ENCODE measurements around the gene SORBS2. TPM values are rescaled to one million over a fixed set of nuclear protein-coding genes. Genes with fewer than 3 reads are reported as not detected.

Gene SORBS2
- polyA plus RNA-seq, 2 of the 4 experiments (the other 2 are of a cell fraction) = 0.23 to 0.90 TPM

GRCh38 chr4:185846505-185847150 is 34.6 kb upstream of the SORBS2 start:
- TF ChIP-seq MYC (IDR thresholded peaks at IDR 0.05; ENCODE audit: borderline replicate concordance, low read length) (no peak), CHD4 (IDR thresholded peaks at IDR 0.05; ENCODE audit: borderline replicate concordance) (no peak), CTCF (IDR thresholded peaks at IDR 0.05) (no peak), TP53 (CRISPR knock-in tag; IDR thresholded peaks at IDR 0.05) (no peak), CBX2 (IDR thresholded peaks at IDR 0.05; ENCODE audit: borderline replicate concordance, low read depth) (no peak), ZFP36 (IDR thresholded peaks at IDR 0.05; ENCODE audit: borderline replicate concordance, partially characterized antibody) (no peak)
- Histone ChIP-seq H3K4me2 (peak overlapping the region; percentile 50), H3K27ac (peak overlapping the region; percentile 60 to 70; a peak in 5 of 6 replicates), H3K4me1 (peaks cover 15% of the 10 kb centered on the region), H3K4me3 (no peak overlapping the region), H3K9me3 (no peaks in the 10 kb centered on the region)
- ChIA-PET POLR2A (no interaction called here), CTCF (no interaction called here)
- no peak for DNase-seq (ENCODE audit: low read depth in 1 of 2, low spot score in 1 of 2)
- FAIRE-seq = no peak
- 84% methylated on average over 5 of the region's 5 CpGs for WGBS (ENCODE audit: missing lambda C conversion rate)
- no peak; a peak in 1 of 6 replicates for ATAC-seq

GRCh38 chr4:185845966-185846365 is 34.0 kb upstream of the SORBS2 start:
- WGBS (ENCODE audit: missing lambda C conversion rate) = 64% methylated on average over 3 of the region's 3 CpGs
- H3K9me3 ChIP-seq = no peaks in the 10 kb centered on the region
- H3K4me1 ChIP-seq = peaks cover 15% of the 10 kb centered on the region
- no peak overlapping the region for H3K4me2 ChIP-seq
- DNase-seq (ENCODE audit: low read depth in 1 of 2, low spot score in 1 of 2) (no peak), ATAC-seq (no peak), FAIRE-seq (no peak)
- ChIA-PET POLR2A (no interaction called here), CTCF (interaction anchor here (0.6 kb wide), 1 partner anchor 74 kb away, joined by 3 read pairs; no protein-coding TSS in a partner anchor)
- no peak for TF ChIP-seq NR3C1 (IDR thresholded peaks at IDR 0.05)
- TF ChIP-seq ZFP36 (IDR thresholded peaks at IDR 0.05; ENCODE audit: borderline replicate concordance, partially characterized antibody) = no peak
- TF ChIP-seq HOXB5 (CRISPR knock-in tag; IDR thresholded peaks at IDR 0.05) = no peak
- no peak for TF ChIP-seq EHMT2 (IDR thresholded peaks at IDR 0.05; ENCODE audit: low read depth)
- no peak for TF ChIP-seq ESRRA (IDR thresholded peaks at IDR 0.05; ENCODE audit: borderline replicate concordance, low read length)
- no peak for TF ChIP-seq PHF8 (IDR thresholded peaks at IDR 0.05; ENCODE audit: borderline replicate concordance, low read depth)
- TF ChIP-seq ATOH8 (CRISPR knock-in tag; IDR thresholded peaks at IDR 0.05; ENCODE audit: low read depth) = no peak
- TF ChIP-seq FOSL2 (IDR thresholded peaks at IDR 0.05) = no peak
- TF ChIP-seq FOSL2 (CRISPR knock-in tag; IDR thresholded peaks at IDR 0.05) = no peak
- no peak for TF ChIP-seq HDAC2 (IDR thresholded peaks at IDR 0.05)
- no peak for TF ChIP-seq CTCF (IDR thresholded peaks at IDR 0.05)
- no peak for TF ChIP-seq HES2 (IDR thresholded peaks at IDR 0.05)
- TF ChIP-seq ZC3H11A (IDR thresholded peaks at IDR 0.05) = no peak
- no peak for TF ChIP-seq HOXA7 (CRISPR knock-in tag; IDR thresholded peaks at IDR 0.05)
- TF ChIP-seq CHD2 (IDR thresholded peaks at IDR 0.05; ENCODE audit: low read length, partially characterized antibody) = no peak
- no peak for TF ChIP-seq POLR2AphosphoS2 (conservative IDR thresholded peaks at IDR 0.05; ENCODE audit: low read length)
- TF ChIP-seq KDM5A (IDR thresholded peaks at IDR 0.05) = no peak
- no peak for TF ChIP-seq CBX8 (IDR thresholded peaks at IDR 0.05)
- H3K27ac ChIP-seq = peak overlapping the region in 1 of 2 experiments; percentile 70; a peak in 1 of 6 replicates
- no peak overlapping the region for H3K4me3 ChIP-seq
